HG03196 (cell line): Measurements from ENCODE around the gene C22orf31.

Source experiments
- ATAC-seq: cut with Tn5 transposase; IDR thresholded peaks from one replicate; pipeline ENCODE4 v1.9.1; 2021; ENCODE audit not compliant: unreplicated experiment

The C22orf31 gene

DNA sequence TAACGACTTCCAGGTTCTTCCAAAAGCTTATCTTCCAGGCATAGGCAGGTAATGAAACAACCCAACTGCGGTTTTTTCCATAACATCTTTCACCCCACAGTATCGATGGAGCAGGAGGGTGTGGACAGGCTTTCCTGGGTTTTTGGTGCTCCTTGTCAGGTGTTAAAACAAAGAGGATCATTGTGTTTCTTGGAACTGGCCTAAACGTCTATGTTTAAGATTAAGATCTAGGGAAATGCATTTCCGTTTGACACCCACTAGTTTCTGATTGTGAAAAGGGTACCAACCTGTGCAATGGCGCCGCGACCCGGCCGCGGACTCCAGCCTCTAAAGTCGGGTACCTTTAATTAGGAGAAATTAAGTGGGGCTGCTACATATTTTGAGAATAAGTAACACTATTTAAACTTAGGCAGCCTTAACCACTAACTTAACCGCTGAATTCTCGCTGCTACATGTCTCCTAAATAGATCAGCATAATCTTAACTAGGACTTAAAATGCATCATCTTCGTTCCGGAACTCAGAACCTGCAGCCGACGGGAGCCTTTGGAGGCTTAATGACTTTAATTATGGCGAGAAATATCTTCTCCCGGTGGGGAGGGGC lies 31.5 kb downstream of the C22orf31 start:
- ATAC-seq: no peak

DNA sequence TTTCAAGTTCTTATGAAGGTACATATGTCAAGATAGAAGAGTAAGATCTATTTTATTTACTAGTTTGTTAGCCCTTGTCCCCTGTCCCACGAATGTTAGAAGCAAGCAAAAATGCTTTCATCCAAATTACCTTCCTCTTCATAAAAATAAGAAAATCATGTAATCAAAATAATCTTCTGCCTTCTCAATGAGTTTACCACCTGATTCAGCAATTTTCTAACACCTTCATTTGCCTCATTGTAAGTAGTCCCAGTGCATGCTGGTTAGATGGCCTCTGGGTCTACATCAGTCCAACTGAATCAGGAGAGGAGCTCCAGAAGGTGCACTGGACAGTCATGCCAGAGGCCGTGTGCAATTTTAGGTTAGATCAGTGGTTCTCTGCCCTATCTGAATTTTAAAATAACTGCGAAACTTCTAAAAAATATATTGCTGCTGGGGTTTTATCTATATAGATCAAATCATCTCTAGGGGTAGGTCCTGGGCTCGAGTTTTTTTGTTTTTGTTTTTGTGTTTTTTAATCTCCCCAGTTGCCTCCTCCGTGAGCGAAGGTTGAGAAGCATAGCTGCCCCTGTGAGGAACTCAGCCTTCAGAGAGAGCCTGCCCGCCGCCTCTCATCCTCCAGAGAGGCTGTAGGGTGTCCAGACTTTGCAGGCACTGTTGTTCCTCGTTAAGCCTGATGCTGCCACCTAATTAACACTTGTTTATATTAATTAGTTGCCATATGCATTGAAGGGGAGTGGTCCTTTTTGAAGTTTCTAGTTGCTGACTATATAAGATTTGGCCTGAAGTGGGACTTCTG lies 32.2 kb downstream of the C22orf31 start:
- no peak for ATAC-seq

- no peak for ATAC-seq
Measured at GRCh38 chr22:29028468-29028867, 33.2 kb downstream of the C22orf31 start.

- no peak for ATAC-seq
Measured at GRCh38 chr22:29026579-29026978, 35.1 kb downstream of the C22orf31 start.

GRCh38 chr22:29023172-29023796 lies 38.3 kb downstream of the C22orf31 start:
- no peak for ATAC-seq

DNA sequence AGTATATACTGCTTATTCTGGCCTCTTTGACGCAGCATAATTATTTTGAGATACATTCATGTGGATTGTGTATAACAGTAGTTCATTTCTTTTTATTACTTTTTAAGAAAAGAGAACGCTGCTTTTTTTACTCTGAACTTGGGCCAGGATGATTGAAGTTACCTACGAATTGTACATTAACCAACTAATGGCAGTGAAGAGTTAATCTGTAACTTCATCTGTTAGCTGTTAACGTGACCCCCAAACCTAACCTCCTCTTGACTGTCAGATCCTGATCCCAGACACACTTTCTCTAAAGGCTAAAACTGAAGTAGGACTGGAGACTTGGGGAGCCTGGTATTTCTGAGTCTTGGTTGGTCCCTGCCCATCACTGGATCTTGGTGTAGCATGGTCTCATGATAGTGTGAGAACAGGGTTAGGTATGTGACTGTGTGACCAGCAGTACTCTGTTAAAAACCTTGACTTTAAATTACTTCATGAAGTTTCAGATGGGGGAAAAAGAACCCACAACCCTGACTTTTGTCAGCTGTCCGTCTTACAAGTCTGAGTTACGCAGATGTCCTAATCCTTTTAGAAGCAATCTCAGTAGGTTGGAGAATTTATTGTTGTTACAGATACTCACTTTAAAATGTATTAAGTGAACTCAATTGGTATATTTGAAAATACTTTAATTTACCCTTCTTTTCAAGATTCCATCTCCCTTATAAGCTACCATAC lies 39.4 kb downstream of the C22orf31 start:
- ATAC-seq: no peak

GRCh38 chr22:29018293-29019189 lies 43.1 kb downstream of the C22orf31 start:
- no peak for ATAC-seq

- ATAC-seq: no peak
Measured at GRCh38 chr22:29016067-29016938, 45.3 kb downstream of the C22orf31 start.

- no peak for ATAC-seq
Measured at GRCh38 chr22:29014773-29015172, 46.9 kb downstream of the C22orf31 start.

DNA sequence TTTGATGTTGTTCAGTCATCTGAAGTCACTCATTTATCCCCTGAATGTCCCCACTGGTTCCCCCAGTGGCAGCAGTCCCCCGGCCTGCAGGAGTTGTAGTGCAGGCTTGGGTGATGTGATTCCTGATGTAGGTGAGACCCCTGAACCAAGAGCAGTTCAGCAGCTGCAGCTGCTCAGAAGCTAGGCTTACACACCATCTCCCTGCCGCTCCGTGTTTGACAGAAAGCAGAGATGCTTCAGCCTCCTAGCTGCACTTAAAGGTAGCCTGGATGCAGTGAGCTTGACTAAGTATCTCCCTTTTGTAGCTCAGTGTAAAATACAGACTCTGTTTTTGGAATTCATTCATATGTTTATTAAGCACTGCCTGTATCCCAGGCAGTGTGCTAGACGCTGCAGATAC lies 47.3 kb downstream of the C22orf31 start:
- ATAC-seq: no peak

DNA sequence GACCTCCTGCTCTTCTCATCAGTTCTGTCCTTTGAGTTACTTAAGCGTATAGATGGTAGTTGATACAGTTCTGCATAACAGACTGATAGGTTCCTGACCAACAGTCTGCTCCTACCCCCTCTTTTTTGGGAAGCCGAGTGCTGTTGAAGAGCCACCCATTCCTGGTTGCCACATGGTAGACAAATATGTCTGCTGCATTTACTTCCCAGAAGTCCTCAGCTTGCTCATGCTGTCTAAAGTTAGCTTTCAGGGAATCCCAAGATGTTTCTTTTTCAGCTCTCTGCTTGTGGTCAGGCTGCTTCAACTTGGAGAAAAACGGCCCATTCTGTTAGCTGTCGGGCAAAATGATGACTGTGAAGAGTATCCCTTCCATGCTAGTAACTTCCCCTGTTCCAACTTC lies 48.7 kb downstream of the C22orf31 start:
- no peak for ATAC-seq

DNA sequence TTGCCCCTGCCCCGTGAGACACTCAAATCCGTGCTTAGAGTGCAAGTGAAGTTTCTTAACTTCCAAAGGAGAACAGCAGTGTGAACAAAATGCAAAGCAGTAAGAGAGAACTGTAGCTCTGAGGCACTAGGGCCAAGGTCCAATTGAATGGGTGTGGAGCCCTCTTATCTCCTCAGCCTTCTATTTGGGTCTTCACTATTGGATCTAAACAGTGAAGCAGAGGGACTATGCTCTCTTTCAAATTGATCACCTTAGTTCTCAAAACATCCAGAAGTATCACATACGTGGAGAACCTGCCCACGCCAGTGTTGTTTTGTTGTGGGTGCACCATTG lies 49.6 kb downstream of the C22orf31 start:
- ATAC-seq: no peak

DNA sequence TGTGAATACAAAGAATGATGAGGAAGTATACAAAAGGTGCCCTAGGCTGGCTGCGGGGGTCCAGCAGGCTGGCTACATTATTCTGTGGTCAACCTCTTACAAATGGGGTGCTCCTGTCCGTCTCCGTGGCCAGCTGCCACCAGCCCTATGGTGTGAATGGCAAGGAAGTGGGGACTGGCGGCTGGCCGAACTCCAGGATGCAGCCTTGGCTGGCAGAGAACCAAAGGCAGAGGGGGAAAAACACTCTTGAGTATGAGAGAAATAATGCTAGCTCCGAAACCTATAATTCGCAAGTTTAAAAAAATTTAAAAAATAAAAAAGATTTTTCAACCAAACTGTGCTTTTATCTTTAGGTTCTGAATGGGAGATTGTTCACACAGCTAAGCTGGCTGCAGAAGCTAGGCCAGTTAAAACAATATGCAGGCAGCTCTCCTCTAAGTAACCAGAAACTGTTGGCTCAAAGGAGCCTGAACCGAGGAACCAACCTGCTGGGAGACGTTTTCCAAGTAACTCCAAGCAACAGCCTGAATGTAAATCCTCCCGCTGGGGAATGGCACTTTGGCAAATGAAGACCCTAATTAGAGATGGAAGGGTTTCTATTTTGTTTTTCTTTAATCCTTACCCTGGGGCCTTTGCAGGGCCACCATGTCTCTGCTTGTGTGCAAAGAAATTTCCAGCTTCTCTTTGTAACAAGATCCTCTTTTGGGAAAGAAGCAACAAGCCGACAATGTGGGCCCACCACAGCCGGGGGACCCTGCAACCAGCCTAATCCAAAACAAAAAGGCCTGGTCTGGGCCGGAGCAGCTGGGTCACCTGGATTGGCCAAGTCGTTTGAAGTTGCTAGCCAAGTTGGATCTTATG lies 50.2 kb downstream of the C22orf31 start:
- ATAC-seq: no peak

- no peak for ATAC-seq
Measured at GRCh38 chr22:29009148-29009547, 52.5 kb downstream of the C22orf31 start.
